ENCODE results near the gene THOC3. TPM values are rescaled to one million over a fixed set of nuclear protein-coding genes. Genes with fewer than 3 reads are reported as not detected.
"Not testable (repeated sequence)": the region's sequence is repeated elsewhere in the genome, so short reads cannot be mapped to it uniquely, and the experiment has no call there.

THOC3 gene
- total and polyA plus RNA-seq, 2 donors (not counting 3 experiments of a cell fraction or from before 2014, with no cell fraction given): 55.2 to 66.3 TPM

GRCh38 chr5:175928752-175929151, 39.4 kb downstream of the THOC3 start:
- H3K4me2 ChIP-seq (ENCODE audit: insufficient read depth, low read length); H3K9me1 ChIP-seq (replicated peaks; ENCODE audit: control insufficient read depth, extremely low read depth, insufficient read depth, low read length); CTCF ChIA-PET; DNase-seq (ENCODE audit: low read depth, low spot score); H3K36me3 ChIP-seq (ENCODE audit: control insufficient read depth in 2 of 2, extremely low read depth in 1 of 2, insufficient read depth in 2 of 2, low read length in 2 of 2); POLR2A ChIA-PET; H3K27ac ChIP-seq (ENCODE audit: insufficient read depth, low read depth, low read length); H3K79me2 ChIP-seq (ENCODE audit: control insufficient read depth, insufficient read depth, low read length); H3K9ac ChIP-seq (replicated peaks; ENCODE audit: extremely low read depth, insufficient read depth, low read length); intact Hi-C loops (cut with micrococcal nuclease); H3K4me3 ChIP-seq (replicated peaks in 1 of 3; ENCODE audit: insufficient read depth in 1 of 3, low read depth in 1 of 3, low read length in 3 of 3); FAIRE-seq; H2AFZ ChIP-seq (ENCODE audit: low read depth, low read length); H3K4me1 ChIP-seq (ENCODE audit: control insufficient read depth, extremely low read depth, insufficient read depth, low read length); H3K27me3 ChIP-seq (ENCODE audit: control insufficient read depth in 2 of 2, insufficient read depth in 2 of 2, low read length in 2 of 2); BruUV-seq (replicated peaks); dilution Hi-C loops (cut with MboI; ENCODE audit: extremely low pct_ligation_motif_present, low sequenced_read_pairs); H4K20me1 ChIP-seq (replicated peaks; ENCODE audit: control insufficient read depth, extremely low read depth, insufficient read depth, low read length); H3K9me3 ChIP-seq (replicated peaks; ENCODE audit: control insufficient read depth, insufficient read depth, low read length): not testable (repeated sequence)

- H3K9me1 ChIP-seq (replicated peaks; ENCODE audit: control insufficient read depth, extremely low read depth, insufficient read depth, low read length); CTCF ChIA-PET; H3K4me2 ChIP-seq (ENCODE audit: insufficient read depth, low read length); H3K9ac ChIP-seq (replicated peaks; ENCODE audit: extremely low read depth, insufficient read depth, low read length); BruUV-seq (replicated peaks); DNase-seq (ENCODE audit: low read depth, low spot score); POLR2A ChIA-PET; H4K20me1 ChIP-seq (replicated peaks; ENCODE audit: control insufficient read depth, extremely low read depth, insufficient read depth, low read length); intact Hi-C loops (cut with micrococcal nuclease); FAIRE-seq; H3K36me3 ChIP-seq (ENCODE audit: control insufficient read depth in 2 of 2, extremely low read depth in 1 of 2, insufficient read depth in 2 of 2, low read length in 2 of 2); H3K79me2 ChIP-seq (ENCODE audit: control insufficient read depth, insufficient read depth, low read length); dilution Hi-C loops (cut with MboI; ENCODE audit: extremely low pct_ligation_motif_present, low sequenced_read_pairs); H3K27me3 ChIP-seq (ENCODE audit: control insufficient read depth in 2 of 2, insufficient read depth in 2 of 2, low read length in 2 of 2); H3K27ac ChIP-seq (ENCODE audit: insufficient read depth, low read depth, low read length); H3K9me3 ChIP-seq (replicated peaks; ENCODE audit: control insufficient read depth, insufficient read depth, low read length); H3K4me3 ChIP-seq (replicated peaks in 1 of 3; ENCODE audit: insufficient read depth in 1 of 3, low read depth in 1 of 3, low read length in 3 of 3); H2AFZ ChIP-seq (ENCODE audit: low read depth, low read length): not testable (repeated sequence)
- peaks cover 10% of the 10 kb centered on the region for H3K4me1 ChIP-seq (ENCODE audit: control insufficient read depth, extremely low read depth, insufficient read depth, low read length)
These were observed 43.0 kb downstream of the THOC3 start for GRCh38 chr5:175925106-175925505.
